Renal cortical epithelial cell (primary cell): ENCODE measurements around the gene GGTLC2. TPM values are rescaled to one million over a fixed set of nuclear protein-coding genes. Genes with fewer than 3 reads are reported as not detected.
"Not testable (repeated sequence)": the region's sequence is repeated elsewhere in the genome, so short reads cannot be mapped to it uniquely, and the experiment has no call there.

ENCODE experiments used
- DNase-seq: peaks from one replicate; pipeline ENCODE4 v3.0.0-alpha.2; 2011; ENCODE audit warnings: low read depth
- total RNA-seq: library from RNA; depleted of rRNA; stranded (reverse); fragments of >200 nt; gene quantifications from 2 replicates; pipeline ENCODE4 v1.2.3, GENCODE V29; 2014

The GGTLC2 gene
- total RNA-seq, 1 donor from 2014 or later, result not detected

DNA sequence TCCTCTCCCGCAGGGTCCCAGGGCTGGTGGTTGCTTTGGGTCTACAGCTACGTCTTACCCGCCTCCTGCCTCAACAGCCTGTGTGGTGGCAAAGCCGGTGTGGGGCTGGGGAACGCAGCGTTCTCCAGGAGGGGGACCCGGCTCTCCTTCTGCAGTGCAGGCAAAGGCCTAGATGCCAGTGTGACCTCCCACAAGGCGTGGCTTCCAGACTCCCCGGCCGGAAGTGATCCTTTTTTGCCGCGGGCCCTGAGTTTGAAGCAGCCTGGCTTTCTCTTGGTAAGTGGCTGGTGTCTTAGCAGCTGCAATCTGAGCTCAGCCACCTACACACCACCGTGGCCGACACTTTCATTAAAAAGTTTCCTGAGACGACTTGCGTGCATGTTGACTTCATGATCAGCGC, 6.1 kb upstream of the GGTLC2 start:
- DNase-seq, result not testable (repeated sequence)

- not testable (repeated sequence) for DNase-seq
Observed at GRCh38 chr22:22642255-22642654, 2.2 kb upstream of the GGTLC2 start.

DNA sequence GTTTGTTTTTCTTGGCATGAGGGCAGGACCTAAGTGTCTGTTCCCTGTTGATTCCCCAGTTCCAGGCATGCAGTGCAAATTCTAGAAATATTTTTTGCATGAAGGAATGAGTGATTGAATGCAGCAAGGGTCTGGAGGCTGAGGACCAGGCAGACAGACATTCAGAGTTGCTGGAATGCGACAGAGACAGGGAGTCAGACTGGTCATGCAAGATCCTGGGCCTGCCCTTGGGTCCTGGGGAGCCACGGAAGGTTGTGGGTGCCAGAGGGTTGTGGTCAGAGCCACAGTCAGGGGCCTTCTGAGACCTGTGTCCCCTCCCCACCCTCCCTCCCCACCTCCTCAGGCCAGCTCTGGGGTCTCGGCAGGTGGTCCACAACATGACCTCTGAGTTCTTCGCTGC, 1.6 kb downstream of the GGTLC2 start:
- peak; percentile 47 for DNase-seq

DNA sequence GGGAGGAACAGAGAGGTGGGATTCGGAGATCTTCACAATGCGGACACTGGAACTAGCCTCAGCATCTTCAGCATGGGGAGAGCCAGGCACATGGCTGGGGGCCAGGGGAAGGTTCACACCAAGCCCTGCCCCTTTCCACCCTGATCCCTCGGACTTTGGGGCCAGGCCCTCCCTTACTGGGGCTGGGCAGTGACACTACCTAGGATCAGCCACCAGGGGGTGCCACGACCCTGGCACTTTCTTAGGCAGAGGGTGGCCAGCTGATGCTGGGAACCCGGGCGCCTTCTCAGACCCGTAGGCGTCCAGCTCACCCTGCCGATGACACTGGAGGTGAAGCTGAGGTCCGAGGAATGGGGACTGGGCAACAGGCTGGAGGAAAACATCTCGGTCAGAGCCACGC, 3.5 kb downstream of the GGTLC2 start:
- not testable (repeated sequence) for DNase-seq

GRCh38 chr22:22648863-22649536, 4.6 kb downstream of the GGTLC2 start:
- not testable (repeated sequence) for DNase-seq

GRCh38 chr22:22649761-22650160, 5.3 kb downstream of the GGTLC2 start:
- DNase-seq, result not testable (repeated sequence)

GRCh38 chr22:22650398-22650797, 6.0 kb downstream of the GGTLC2 start:
- DNase-seq, result peak; percentile 3

- DNase-seq, result not testable (repeated sequence)
Observed at GRCh38 chr22:22650803-22651515, 6.5 kb downstream of the GGTLC2 start.

- DNase-seq, result peak; percentile 59
Observed at GRCh38 chr22:22651593-22651992, 7.2 kb downstream of the GGTLC2 start.

GRCh38 chr22:22652102-22652501, 7.7 kb downstream of the GGTLC2 start:
- DNase-seq, result not testable (repeated sequence)

DNA sequence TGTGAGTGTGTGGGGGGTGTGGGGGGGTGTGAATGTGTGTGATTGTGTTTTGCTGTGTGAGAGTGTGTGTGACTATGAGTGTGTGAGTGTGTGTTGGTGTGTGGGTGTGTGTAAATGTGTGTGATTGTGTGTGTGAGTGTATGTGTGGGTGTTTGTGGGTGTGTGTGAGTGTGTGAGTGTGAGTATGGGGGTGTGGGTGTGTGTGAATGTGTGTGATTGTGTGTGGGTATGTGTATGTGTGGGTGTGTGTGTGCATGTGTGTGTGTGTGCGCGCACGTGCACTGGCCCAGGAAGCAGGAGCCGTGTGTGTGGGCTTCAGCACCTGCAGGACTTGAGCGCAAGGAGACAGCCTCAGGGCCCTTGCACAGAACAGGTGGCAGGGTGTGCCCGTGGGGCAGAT, 8.2 kb downstream of the GGTLC2 start:
- DNase-seq, result not testable (repeated sequence)

- DNase-seq, result not testable (repeated sequence)
Observed at GRCh38 chr22:22653677-22654381, 9.4 kb downstream of the GGTLC2 start.

DNA sequence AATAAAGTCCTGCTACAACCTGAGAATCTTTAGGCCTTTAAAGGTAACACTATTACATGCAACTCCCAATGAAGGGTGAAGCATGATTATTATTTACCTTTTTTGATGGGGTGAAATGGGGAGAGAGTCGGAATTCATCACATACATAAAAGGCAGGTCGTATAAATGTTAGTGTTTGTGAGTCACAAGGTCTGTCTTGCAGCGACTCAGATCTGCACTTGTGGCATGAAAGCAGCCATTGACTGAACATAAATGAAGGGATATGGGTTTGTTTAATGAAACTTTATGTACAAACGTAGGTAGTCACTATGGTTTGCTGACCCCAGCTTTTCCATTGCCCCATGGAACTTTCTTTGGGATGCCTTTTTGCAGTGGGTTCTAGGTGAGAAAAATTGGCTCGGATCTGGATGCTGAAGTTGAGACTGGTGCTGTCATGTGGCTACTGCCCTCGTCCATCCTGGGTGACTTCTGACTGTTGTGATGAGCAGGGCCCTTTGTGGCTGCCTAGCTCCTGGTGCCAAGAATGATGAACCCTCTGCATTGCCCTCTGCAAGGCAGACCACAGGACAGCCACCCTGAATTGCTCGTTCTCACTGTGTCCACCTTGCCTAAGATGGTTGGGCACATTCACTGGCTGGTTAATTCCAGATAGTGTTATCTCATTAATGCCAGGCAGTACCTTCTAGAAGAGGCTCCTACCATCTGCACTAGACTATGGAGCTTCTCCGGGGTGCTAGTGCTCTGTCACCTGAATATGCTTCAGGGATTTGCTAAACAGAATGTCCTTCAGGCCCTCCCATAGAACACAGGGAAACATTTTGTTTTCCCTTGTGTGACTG, 11.3 kb downstream of the GGTLC2 start:
- DNase-seq, result peak; percentile 3

- no peak for DNase-seq
Observed at GRCh38 chr22:22657712-22658111, 13.3 kb downstream of the GGTLC2 start.

DNA sequence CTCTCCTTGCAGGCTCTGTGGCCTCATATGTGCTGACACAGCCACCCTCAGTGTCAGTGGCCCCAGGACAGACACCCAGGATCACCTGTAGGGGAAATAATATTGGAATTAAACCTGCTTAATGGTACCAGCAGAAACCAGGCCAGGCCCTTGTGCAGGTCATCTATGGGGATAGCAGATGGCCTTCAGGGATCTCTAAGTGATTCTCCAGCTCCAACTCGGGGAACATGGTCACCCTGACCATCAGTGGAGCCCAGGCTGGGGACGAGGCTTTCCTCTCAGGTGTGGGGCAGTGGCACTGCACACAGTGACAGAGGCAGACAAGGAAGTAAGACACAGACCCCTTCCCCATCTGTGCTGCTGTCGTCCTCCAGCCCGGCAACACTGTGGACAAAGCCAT, 16.9 kb downstream of the GGTLC2 start:
- no peak for DNase-seq

GRCh38 chr22:22662095-22662494, 17.7 kb downstream of the GGTLC2 start:
- DNase-seq, result no peak

- no peak for DNase-seq
Observed at GRCh38 chr22:22663861-22664800, 19.7 kb downstream of the GGTLC2 start.

GRCh38 chr22:22666307-22667091, 22.1 kb downstream of the GGTLC2 start:
- DNase-seq, result peak; percentile 42

DNA sequence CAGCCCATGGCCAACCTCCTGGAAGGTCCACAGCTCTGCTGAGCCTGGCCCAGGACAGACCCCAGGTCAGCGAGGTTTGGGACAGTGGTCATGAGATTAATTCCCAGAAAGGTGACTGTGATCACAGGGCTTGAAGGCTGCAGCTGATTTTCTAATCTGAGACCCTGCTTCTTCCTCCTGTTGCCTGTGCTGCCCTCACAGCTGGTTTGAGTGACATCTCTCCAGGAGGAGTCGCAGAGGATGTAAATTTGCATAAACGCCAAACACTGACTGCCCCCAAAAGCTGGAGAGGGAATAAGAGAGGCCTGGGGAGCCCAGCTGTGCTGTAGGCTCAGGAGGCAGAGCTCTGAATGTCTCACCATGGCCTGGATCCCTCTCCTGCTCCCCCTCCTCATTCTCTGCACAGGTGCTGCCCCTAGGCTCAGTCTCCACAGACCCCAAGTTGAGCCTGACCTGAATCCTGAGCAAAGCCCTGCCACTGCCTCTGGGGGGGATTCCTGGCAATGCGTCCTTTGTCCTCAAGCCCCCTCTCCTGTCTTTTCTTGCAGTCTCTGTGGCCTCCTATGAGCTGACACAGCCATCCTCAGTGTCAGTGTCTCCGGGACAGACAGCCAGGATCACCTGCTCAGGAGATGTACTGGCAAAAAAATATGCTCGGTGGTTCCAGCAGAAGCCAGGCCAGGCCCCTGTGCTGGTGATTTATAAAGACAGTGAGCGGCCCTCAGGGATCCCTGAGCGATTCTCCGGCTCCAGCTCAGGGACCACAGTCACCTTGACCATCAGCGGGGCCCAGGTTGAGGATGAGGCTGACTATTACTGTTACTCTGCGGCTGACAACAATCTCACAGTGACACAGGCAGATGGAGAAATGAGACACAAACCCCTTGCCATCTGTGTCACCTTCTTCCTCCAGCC, 23.8 kb downstream of the GGTLC2 start:
- no peak for DNase-seq
